HepG2 (cell line): ENCODE measurements around the gene IGDCC3. TPM values are rescaled to one million over a fixed set of nuclear protein-coding genes. Genes with fewer than 3 reads are reported as not detected.

Source experiments
- JARID2 ChIP-seq: sonication (generic); formaldehyde crosslinking; IDR thresholded peaks from 2 replicates; pipeline ENCODE4 v1.8.1; 2023; ENCODE audit warnings: missing genetic modification reagents, inconsistent platforms; ENCODE audit not compliant: insufficient replicate concordance
- KLF16 ChIP-seq, 2 experiments: sonication (generic) in 1 of 2; formaldehyde crosslinking in 1 of 2; IDR thresholded peaks; 2 replicates each; pipeline versions ENCODE4 v1.6.1 to v1.8.0; 2016 to 2023; ENCODE audit warnings: missing genetic modification reagents in 2 of 2, missing compliant biosample characterization in 1 of 2
- NCOA2 ChIP-seq: sonication (generic); formaldehyde crosslinking; IDR thresholded peaks from 2 replicates; pipeline ENCODE4 v1.8.0; 2022; ENCODE audit warnings: inconsistent platforms
- PITX1 ChIP-seq: sonication (generic); formaldehyde crosslinking; IDR thresholded peaks from 2 replicates; pipeline ENCODE4 v1.5.1; 2020; ENCODE audit warnings: mild to moderate bottlenecking, missing genetic modification reagents
- SMAD3 ChIP-seq: sonication (generic); formaldehyde crosslinking; IDR thresholded peaks from 2 replicates; pipeline ENCODE4 v1.4.0; 2020; ENCODE audit warnings: missing genetic modification reagents
- YY1 ChIP-seq: IDR thresholded peaks from 2 replicates; pipeline ENCODE4 v1.6.1; 2011; ENCODE audit warnings: low read length, low read depth, moderate library complexity, mild to moderate bottlenecking; ENCODE audit not compliant: insufficient read depth, insufficient replicate concordance
- ZFX ChIP-seq: sonication (generic); formaldehyde crosslinking; IDR thresholded peaks from 2 replicates; pipeline ENCODE4 v1.4.0; 2020; ENCODE audit warnings: mild to moderate bottlenecking, low read depth, missing genetic modification reagents, moderate library complexity
- ZMYM3 ChIP-seq: sonication (generic); formaldehyde crosslinking; IDR thresholded peaks from 2 replicates; pipeline ENCODE4 v1.5.1; 2020; ENCODE audit warnings: mild to moderate bottlenecking, missing genetic modification reagents
- ZNF207 ChIP-seq: fragments of 450-650 bp; IDR thresholded peaks from 2 replicates; pipeline ENCODE4 v1.6.1; 2016; ENCODE audit warnings: antibody characterized with exemption, borderline replicate concordance
- ZNF24 ChIP-seq: fragments of 450-650 bp; IDR thresholded peaks from 2 replicates; pipeline ENCODE4 v1.6.1; 2017; ENCODE audit warnings: antibody characterized with exemption, mild to moderate bottlenecking
- ZNF263 ChIP-seq: sonication (generic); formaldehyde crosslinking; IDR thresholded peaks from 2 replicates; pipeline ENCODE4 v1.4.0; 2020; ENCODE audit warnings: missing genetic modification reagents
- ZNF383 ChIP-seq: sonication (generic); formaldehyde crosslinking; IDR thresholded peaks from 2 replicates; pipeline ENCODE4 v1.4.0; 2020; ENCODE audit warnings: missing genetic modification reagents, mild to moderate bottlenecking, borderline replicate concordance
- polyA plus RNA-seq, 8 experiments: library from polyadenylated mRNA; depleted of rRNA in 3 of 8; stranded (reverse) in 7 of 8; unstranded in 1 of 8; fragments of >200 nt; fragmentation: Illumina TruSeq in 4 of 8; extraction: Trizol in 4 of 8; gene quantifications; 2 replicates each; pipeline versions ENCODE4 v1.2.1 to v1.2.3, GENCODE V29; 2011 to 2016; ENCODE audit warnings: low read depth in 4 of 8, missing spikeins in 1 of 8, mixed read lengths in 1 of 8; ENCODE audit not compliant: insufficient read depth in 1 of 8
- total RNA-seq, 5 experiments: library from RNA; depleted of rRNA; stranded (reverse); fragments of >200 nt; fragmentation: Illumina TruSeq; extraction: Trizol; gene quantifications; 2 replicates each; pipeline ENCODE4 v1.2.3, GENCODE V29; 2016; ENCODE audit warnings: low read depth in 1 of 5
- TF ChIP-seq, protein P1 (sequence below): sonication (generic); formaldehyde crosslinking; IDR thresholded peaks from 2 replicates; pipeline ENCODE4 v1.5.0; 2020; ENCODE audit warnings: mild to moderate bottlenecking, low read depth, missing genetic modification reagents, borderline replicate concordance
- TF ChIP-seq, protein P2 (sequence below): sonication (generic); formaldehyde crosslinking; IDR thresholded peaks from 2 replicates; pipeline ENCODE4 v1.4.0; 2020; ENCODE audit warnings: low read depth, mild to moderate bottlenecking, missing genetic modification reagents
- TF ChIP-seq, protein P3 (sequence below): sonication (generic); formaldehyde crosslinking; IDR thresholded peaks from 2 replicates; pipeline ENCODE4 v1.8.0; 2022; ENCODE audit warnings: mild to moderate bottlenecking, missing genetic modification reagents; ENCODE audit not compliant: insufficient replicate concordance
- TF ChIP-seq, protein P4 (sequence below): sonication (generic); formaldehyde crosslinking; IDR thresholded peaks from 2 replicates; pipeline ENCODE4 v1.9.0; 2022; ENCODE audit warnings: missing genetic modification reagents, mild to moderate bottlenecking, borderline replicate concordance
- TF ChIP-seq, protein P5 (sequence below): sonication (generic); formaldehyde crosslinking; IDR thresholded peaks from 2 replicates; pipeline ENCODE4 v1.5.1; 2020; ENCODE audit warnings: mild to moderate bottlenecking, moderate library complexity, missing genetic modification reagents
- TF ChIP-seq, protein P6 (sequence below): sonication (generic); IDR thresholded peaks from 2 replicates; pipeline ENCODE4 v1.6.1; 2016; ENCODE audit warnings: low read depth, borderline replicate concordance

The IGDCC3 gene
- total and polyA plus RNA-seq, 2 of the 13 experiments (the other 11 are each of a cell fraction or from before 2014, with no cell fraction given) = 30.1 to 51.8 TPM

DNA sequence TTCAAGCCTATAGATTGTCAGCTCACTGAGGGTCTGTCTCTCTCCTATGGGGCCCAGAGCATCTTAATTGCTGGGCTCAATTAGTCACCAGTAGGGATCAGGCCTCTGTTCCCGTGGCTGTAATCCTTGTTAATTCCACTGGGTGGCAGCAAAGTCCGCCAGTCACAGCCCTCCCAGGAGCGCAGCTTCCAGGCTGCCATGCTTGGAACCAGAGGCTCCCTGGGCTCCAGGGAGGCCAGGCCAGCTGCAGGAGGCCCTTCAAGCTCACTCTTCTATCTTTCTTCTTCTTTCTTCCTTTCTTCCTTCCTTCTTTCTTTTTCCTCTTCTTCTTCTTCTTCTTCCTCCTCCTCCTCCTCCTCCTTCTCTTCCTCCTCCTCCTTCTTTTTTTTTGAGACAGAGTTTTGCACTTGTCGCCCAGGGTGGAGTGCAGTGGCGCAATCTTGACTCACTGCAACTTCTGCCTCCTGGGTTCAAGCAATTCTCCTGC is 58.9 kb downstream of the IGDCC3 start (continued):
- TF ChIP-seq, protein P1, sequence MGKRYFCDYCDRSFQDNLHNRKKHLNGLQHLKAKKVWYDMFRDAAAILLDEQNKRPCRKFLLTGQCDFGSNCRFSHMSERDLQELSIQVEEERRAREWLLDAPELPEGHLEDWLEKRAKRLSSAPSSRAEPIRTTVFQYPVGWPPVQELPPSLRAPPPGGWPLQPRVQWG (CRISPR knock-in tag) = no peak
- TF ChIP-seq ZNF263 (CRISPR knock-in tag) = peak; percentile 79
- TF ChIP-seq, protein P2, sequence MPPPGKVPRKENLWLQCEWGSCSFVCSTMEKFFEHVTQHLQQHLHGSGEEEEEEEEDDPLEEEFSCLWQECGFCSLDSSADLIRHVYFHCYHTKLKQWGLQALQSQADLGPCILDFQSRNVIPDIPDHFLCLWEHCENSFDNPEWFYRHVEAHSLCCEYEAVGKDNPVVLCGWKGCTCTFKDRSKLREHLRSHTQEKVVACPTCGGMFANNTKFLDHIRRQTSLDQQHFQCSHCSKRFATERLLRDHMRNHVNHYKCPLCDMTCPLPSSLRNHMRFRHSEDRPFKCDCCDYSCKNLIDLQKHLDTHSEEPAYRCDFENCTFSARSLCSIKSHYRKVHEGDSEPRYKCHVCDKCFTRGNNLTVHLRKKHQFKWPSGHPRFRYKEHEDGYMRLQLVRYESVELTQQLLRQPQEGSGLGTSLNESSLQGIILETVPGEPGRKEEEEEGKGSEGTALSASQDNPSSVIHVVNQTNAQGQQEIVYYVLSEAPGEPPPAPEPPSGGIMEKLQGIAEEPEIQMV (CRISPR knock-in tag) = 0 out of 2 replicates have a peak, but pooled peaks have one; percentile 31
- no peak for TF ChIP-seq NCOA2 (CRISPR knock-in tag)
- TF ChIP-seq, protein P3, sequence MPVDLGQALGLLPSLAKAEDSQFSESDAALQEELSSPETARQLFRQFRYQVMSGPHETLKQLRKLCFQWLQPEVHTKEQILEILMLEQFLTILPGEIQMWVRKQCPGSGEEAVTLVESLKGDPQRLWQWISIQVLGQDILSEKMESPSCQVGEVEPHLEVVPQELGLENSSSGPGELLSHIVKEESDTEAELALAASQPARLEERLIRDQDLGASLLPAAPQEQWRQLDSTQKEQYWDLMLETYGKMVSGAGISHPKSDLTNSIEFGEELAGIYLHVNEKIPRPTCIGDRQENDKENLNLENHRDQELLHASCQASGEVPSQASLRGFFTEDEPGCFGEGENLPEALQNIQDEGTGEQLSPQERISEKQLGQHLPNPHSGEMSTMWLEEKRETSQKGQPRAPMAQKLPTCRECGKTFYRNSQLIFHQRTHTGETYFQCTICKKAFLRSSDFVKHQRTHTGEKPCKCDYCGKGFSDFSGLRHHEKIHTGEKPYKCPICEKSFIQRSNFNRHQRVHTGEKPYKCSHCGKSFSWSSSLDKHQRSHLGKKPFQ (CRISPR knock-in tag) = no peak
- peak; percentile 70 for TF ChIP-seq YY1
- TF ChIP-seq ZNF24 = no peak
- TF ChIP-seq ZMYM3 (CRISPR knock-in tag) = no peak
- TF ChIP-seq, protein P4, sequence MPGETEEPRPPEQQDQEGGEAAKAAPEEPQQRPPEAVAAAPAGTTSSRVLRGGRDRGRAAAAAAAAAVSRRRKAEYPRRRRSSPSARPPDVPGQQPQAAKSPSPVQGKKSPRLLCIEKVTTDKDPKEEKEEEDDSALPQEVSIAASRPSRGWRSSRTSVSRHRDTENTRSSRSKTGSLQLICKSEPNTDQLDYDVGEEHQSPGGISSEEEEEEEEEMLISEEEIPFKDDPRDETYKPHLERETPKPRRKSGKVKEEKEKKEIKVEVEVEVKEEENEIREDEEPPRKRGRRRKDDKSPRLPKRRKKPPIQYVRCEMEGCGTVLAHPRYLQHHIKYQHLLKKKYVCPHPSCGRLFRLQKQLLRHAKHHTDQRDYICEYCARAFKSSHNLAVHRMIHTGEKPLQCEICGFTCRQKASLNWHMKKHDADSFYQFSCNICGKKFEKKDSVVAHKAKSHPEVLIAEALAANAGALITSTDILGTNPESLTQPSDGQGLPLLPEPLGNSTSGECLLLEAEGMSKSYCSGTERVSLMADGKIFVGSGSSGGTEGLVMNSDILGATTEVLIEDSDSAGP = peak; percentile 36; the same call in 1 of the 2 replicates
- TF ChIP-seq, protein P5, sequence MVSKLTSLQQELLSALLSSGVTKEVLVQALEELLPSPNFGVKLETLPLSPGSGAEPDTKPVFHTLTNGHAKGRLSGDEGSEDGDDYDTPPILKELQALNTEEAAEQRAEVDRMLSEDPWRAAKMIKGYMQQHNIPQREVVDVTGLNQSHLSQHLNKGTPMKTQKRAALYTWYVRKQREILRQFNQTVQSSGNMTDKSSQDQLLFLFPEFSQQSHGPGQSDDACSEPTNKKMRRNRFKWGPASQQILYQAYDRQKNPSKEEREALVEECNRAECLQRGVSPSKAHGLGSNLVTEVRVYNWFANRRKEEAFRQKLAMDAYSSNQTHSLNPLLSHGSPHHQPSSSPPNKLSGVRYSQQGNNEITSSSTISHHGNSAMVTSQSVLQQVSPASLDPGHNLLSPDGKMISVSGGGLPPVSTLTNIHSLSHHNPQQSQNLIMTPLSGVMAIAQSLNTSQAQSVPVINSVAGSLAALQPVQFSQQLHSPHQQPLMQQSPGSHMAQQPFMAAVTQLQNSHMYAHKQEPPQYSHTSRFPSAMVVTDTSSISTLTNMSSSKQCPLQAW (CRISPR knock-in tag) = no peak
- TF ChIP-seq PITX1 (CRISPR knock-in tag) = peak; percentile 30; the same call in 1 of the 2 replicates
- TF ChIP-seq JARID2 (CRISPR knock-in tag) = no peak
- no peak for TF ChIP-seq ZNF383 (CRISPR knock-in tag)
- peak; percentile 71 for TF ChIP-seq ZFX
- TF ChIP-seq, protein P6, sequence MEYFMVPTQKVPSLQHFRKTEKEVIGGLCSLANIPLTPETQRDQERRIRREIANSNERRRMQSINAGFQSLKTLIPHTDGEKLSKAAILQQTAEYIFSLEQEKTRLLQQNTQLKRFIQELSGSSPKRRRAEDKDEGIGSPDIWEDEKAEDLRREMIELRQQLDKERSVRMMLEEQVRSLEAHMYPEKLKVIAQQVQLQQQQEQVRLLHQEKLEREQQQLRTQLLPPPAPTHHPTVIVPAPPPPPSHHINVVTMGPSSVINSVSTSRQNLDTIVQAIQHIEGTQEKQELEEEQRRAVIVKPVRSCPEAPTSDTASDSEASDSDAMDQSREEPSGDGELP = peak; percentile 32; the same call in 1 of the 2 replicates
- no peak for TF ChIP-seq ZNF207
- peak in 1 of 2 experiments; percentile 71; a peak in 1 of 4 replicates for TF ChIP-seq KLF16 (CRISPR knock-in tag; IDR thresholded peaks at IDR 0.05)
- TF ChIP-seq SMAD3 = peak; percentile 58
